T-helper 17 cell (primary cell): ENCODE data around the gene CXCR5. TPM values are rescaled to one million over a fixed set of nuclear protein-coding genes. Genes with fewer than 3 reads are reported as not detected.

Experiments used
- ATAC-seq: fragments of 150-1000 bp; cut with Tn5 transposase; 2 replicates; pipeline ENCODE4 v1.10.0; 2021; ENCODE audit warnings: mild to moderate bottlenecking, moderate library complexity
- DNase-seq, 3 donors: peaks; one replicate each; pipeline versions ENCODE4 v3.0.0 to v3.0.0-alpha.2; 2020 to 2021
- H3K9me3 ChIP-seq: one replicate; pipeline ENCODE4 v1.7.0; 2013; ENCODE audit warnings: low read length, mild to moderate bottlenecking; ENCODE audit not compliant: control insufficient read depth, poor library complexity, severe bottlenecking
- H3K27ac Mint-ChIP-seq: one replicate; pipeline ENCODE4 v1.8.0; 2022; ENCODE audit warnings: mild to moderate bottlenecking, moderate library complexity, mixed read lengths
- H3K27me3 Mint-ChIP-seq: one replicate; pipeline ENCODE4 v1.8.0; 2022; ENCODE audit warnings: mixed read lengths
- H3K36me3 Mint-ChIP-seq: one replicate; pipeline ENCODE4 v1.8.0; 2022; ENCODE audit warnings: low read depth, mixed read lengths
- H3K4me1 Mint-ChIP-seq: one replicate; pipeline ENCODE4 v1.8.0; 2022; ENCODE audit warnings: mild to moderate bottlenecking, mixed read lengths
- H3K4me3 Mint-ChIP-seq: one replicate; pipeline ENCODE4 v1.8.0; 2022; ENCODE audit warnings: mild to moderate bottlenecking, moderate library complexity, mixed read lengths
- total RNA-seq, 4 donors: library from RNA in 2 of 4; stranded (reverse) in 2 of 4; gene quantifications; one replicate each; pipeline ENCODE4 v1.2.3 and lab custom pipeline; 2022 to 2026

CXCR5 gene
- total RNA-seq, 2 donors from 2014 or later: 11.1 to 15.0 TPM

DNA sequence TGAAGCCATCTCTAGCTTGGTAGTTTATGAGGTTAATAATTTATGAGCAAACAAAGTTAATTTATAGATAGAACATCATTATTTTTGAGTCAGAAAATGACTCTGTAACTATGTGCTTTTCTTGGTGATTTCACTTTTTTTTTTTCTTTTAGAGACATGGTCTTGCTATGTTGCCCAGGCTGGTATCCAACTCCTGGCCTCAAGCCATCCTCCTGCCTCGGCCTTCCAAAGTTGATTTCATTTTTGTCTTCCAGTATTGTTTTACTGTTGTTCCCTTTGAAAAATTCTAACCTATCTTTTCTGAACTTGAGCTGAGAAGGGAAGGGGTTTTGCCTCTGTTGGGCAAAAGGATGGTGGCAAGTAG lies 706 bp upstream of the CXCR5 start:
- H3K27me3 Mint-ChIP-seq: no peaks in the 10 kb centered on the region
- ATAC-seq (no peak), DNase-seq (no peak)
- peak overlapping the region; percentile 88 for H3K4me3 Mint-ChIP-seq
- H3K9me3 ChIP-seq: no peaks in the 10 kb centered on the region
- H3K4me1 Mint-ChIP-seq: peaks cover 54% of the 10 kb centered on the region
- H3K27ac Mint-ChIP-seq: peak overlapping the region; percentile 97
- no peaks in the 10 kb centered on the region for H3K36me3 Mint-ChIP-seq

DNA sequence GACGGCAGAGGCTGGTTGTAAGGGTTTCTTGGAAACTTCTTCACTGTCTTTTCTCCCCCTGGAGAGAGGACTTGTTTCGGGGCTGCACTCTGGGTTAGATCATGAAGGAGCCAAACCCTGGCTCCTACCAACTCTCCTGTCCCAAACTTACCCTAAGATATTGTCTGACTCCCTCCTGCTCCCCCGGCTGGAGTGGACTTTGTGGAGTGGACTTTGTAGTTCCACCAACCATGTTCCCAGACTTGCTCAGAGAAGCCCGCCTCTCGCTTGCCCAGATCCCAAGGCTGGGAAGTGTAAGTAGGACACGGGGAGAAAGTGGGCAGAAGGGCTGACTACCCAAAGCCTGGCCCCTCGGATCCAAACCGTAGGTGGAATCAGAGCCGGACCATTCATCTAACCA lies 1.2 kb downstream of the CXCR5 start:
- H3K27ac Mint-ChIP-seq: peak overlapping the region; percentile 97

DNA sequence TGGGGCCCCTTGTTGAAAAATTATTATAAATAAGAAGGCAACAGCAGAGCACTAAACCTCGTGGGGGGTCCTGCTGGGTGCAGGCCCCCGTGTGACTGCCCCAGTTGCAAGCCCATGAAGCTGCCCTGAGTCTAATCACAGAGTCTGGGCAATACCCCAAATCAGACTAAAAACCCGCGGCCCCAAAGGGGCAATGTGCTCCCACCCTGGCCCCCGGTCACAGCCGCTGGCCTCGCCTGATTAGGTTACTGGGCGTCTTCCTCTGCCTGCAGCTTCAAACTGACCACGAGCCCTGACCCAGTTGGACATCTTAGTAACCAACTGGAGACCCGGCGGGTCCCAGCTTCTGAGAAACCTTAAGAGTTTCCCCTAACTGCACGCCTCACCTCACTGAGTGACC lies 1.6 kb downstream of the CXCR5 start:
- Mint-ChIP-seq H3K4me3 (peak overlapping the region; percentile 68), H3K27ac (peak overlapping the region; percentile 97), H3K36me3 (no peaks in the 10 kb centered on the region), H3K27me3 (no peaks in the 10 kb centered on the region), H3K4me1 (peaks cover 59% of the 10 kb centered on the region)
- H3K9me3 ChIP-seq: no peaks in the 10 kb centered on the region
- ATAC-seq (no peak), DNase-seq (no peak)

More for the DNA sequence above, 1.2 kb downstream of the CXCR5 start:
- Mint-ChIP-seq H3K4me1 (peaks cover 56% of the 10 kb centered on the region), H3K27me3 (no peaks in the 10 kb centered on the region), H3K36me3 (no peaks in the 10 kb centered on the region), H3K4me3 (peak overlapping the region; percentile 88)
- H3K9me3 ChIP-seq: no peaks in the 10 kb centered on the region
- DNase-seq (no peak), ATAC-seq (no peak)

DNA sequence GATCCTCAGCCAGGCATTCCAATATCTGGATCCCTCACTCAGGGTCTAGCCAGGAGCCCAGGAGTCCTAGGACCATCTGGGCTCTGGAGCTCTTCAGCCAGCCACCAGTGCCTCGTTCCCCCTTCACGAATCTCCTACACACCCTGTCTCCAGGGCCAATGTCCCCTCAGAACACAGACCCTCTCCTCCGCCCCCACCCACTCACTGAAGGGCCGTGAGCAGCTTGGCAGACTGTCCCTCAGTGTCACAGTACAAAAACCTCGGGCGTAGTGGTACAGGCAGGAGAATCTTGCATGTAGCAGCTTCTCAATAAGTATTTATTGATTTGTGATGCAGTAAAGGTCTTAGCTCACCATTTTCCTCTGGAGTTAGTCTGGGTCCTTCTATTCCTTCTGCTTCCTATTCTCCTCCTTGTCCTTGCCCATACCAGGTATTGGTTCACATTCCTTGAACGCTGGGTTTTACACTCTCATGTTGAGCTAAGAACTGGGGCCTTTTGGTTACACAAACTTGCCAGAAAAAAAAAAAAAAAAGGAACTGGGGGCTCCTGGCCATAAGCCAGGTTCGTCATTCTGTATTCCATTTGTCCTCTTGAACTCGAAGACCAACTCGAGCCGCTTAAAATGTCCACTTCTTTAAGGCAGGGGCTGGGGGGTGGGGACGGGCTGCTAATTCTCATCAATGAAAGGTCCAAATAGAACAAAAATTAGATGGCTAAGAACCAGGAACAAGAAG lies 2.3 kb downstream of the CXCR5 start:
- no peaks in the 10 kb centered on the region for H3K9me3 ChIP-seq
- H3K36me3 Mint-ChIP-seq: no peaks in the 10 kb centered on the region
- H3K4me1 Mint-ChIP-seq: peaks cover 59% of the 10 kb centered on the region
- DNase-seq: no peak
- ATAC-seq: no peak
- no peaks in the 10 kb centered on the region for H3K27me3 Mint-ChIP-seq
- H3K27ac Mint-ChIP-seq: peak overlapping the region; percentile 97
- peak overlapping the region; percentile 68 for H3K4me3 Mint-ChIP-seq

DNA sequence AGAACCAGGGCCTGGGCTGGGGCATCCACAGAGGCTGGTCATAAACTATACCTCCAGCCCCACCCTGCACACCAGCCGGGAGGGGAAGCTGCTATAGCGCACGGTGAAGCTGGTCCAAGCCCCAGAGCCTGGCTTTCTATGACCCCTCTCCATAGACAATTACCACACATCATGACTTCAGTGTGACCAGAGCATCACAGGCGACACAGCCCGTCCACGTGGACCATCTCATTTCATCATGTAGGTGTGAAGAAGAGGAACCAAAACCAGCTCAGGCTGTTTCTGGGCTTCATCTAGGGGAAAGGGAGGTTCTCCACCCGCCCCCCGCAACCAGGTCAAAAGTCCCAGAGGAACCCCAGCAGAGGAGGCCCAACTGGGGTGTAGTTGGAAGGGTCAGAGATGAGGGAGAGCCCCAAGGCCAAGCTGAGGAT lies 3.0 kb downstream of the CXCR5 start:
- peak; percentile 16 for ATAC-seq
- DNase-seq: no peak
- Mint-ChIP-seq H3K36me3 (no peaks in the 10 kb centered on the region), H3K27ac (no peak overlapping the region), H3K4me3 (peak overlapping the region; percentile 83), H3K27me3 (no peaks in the 10 kb centered on the region), H3K4me1 (peaks cover 53% of the 10 kb centered on the region)
- H3K9me3 ChIP-seq: no peaks in the 10 kb centered on the region

DNA sequence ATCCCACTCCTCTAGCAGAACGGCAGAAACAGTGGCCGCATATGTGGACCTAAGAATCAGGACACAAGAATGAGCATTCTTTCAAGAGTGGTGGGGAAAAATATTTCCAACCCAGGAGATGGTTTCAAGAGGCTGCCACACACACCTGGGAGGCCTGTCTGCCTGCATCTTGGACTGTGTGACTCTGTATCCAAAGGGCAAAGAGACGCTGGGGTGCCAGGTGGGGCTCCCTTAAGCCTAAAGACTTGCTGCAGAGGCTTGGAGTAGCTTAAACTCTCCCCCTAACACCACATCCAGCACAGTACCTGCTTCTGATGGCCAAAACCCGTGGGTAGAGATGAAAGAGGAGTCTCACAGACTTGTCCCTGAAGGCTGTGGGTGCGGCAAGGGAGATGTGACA lies 3.5 kb downstream of the CXCR5 start:
- ATAC-seq: no peak
- peak overlapping the region; percentile 83 for H3K4me3 Mint-ChIP-seq
- no peaks in the 10 kb centered on the region for H3K36me3 Mint-ChIP-seq
- H3K27ac Mint-ChIP-seq: no peak overlapping the region
- no peaks in the 10 kb centered on the region for H3K27me3 Mint-ChIP-seq
- no peaks in the 10 kb centered on the region for H3K9me3 ChIP-seq
- no peak for DNase-seq
- H3K4me1 Mint-ChIP-seq: peaks cover 57% of the 10 kb centered on the region

DNA sequence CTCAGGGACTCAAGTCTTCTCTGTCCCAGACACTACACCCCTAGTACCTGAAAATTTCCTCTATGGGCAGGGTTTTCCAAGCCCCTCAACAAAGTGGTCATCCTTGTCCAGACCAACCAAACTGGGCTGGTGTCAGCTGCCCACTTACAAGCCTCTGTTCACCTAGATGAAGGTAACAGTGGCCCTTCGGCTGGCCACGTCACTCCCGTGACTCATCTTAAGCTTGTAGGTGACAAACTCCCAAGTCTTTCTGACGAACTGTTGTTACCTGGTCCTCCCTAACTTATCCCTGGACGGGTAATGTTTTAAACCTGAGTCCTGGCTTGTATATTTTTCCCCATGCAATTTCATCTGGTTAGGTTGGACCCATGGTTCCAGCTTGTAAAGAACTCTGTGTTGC lies 4.7 kb downstream of the CXCR5 start:
- H3K36me3 Mint-ChIP-seq: no peaks in the 10 kb centered on the region
- H3K27ac Mint-ChIP-seq: peak overlapping the region; percentile 91
- DNase-seq (no peak), ATAC-seq (no peak)
- H3K27me3 Mint-ChIP-seq: no peaks in the 10 kb centered on the region
- H3K4me3 Mint-ChIP-seq: peak overlapping the region; percentile 78
- peaks cover 59% of the 10 kb centered on the region for H3K4me1 Mint-ChIP-seq
- no peaks in the 10 kb centered on the region for H3K9me3 ChIP-seq

DNA sequence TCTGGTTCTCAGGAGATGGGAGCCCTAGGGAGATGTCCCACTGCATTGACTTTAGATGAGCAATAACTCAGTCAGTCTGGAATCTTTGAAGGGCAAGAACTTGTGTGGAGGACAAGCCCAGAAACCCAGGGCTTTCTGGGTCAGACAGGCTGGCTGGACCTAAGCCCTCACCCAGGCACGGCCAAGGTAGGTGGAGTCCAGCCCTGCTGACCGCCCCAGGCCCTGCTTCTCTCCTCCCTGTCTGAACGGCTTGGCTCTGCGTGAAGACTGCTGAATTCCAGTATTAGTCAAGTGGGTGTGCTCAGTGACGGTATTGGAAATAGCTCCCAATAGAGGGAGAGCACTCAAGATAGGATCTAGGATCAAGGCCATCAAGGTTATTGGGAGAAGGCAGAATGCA lies 6.1 kb downstream of the CXCR5 start:
- no peak for DNase-seq
- H3K27me3 Mint-ChIP-seq: no peaks in the 10 kb centered on the region
- H3K4me3 Mint-ChIP-seq: no peak overlapping the region
- peak overlapping the region; percentile 99 for H3K27ac Mint-ChIP-seq
- no peak for ATAC-seq
- H3K36me3 Mint-ChIP-seq: no peaks in the 10 kb centered on the region
- H3K9me3 ChIP-seq: no peaks in the 10 kb centered on the region
- H3K4me1 Mint-ChIP-seq: peaks cover 60% of the 10 kb centered on the region

DNA sequence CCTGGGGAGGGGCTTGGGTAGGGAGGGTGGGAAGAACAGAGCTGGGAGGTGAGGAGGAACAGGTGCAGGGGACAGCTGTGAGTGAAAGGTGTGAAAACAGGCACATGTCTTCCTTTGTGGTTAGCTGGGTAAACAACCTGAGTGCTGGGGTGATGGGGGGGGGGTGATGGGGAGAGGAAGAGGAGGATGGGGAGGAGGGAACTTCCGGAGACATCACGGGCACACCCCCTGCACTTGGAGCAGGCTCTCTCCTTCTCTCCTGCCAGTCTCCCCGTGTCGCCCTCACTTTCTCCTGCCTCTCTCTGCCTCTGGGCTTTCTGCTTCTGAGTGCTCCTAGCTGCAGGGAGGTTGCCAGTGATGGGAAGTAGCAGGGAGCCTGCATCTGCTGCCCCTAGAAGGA lies 8.8 kb downstream of the CXCR5 start:
- peak in 1 of 3 donors; percentile 45 for DNase-seq
- H3K4me1 Mint-ChIP-seq: peaks cover 70% of the 10 kb centered on the region
- peak overlapping the region; percentile 99 for H3K27ac Mint-ChIP-seq
- H3K4me3 Mint-ChIP-seq: peak overlapping the region; percentile 84
- peak; percentile 56 for ATAC-seq
- no peaks in the 10 kb centered on the region for H3K9me3 ChIP-seq
- H3K36me3 Mint-ChIP-seq: no peaks in the 10 kb centered on the region
- H3K27me3 Mint-ChIP-seq: no peaks in the 10 kb centered on the region

DNA sequence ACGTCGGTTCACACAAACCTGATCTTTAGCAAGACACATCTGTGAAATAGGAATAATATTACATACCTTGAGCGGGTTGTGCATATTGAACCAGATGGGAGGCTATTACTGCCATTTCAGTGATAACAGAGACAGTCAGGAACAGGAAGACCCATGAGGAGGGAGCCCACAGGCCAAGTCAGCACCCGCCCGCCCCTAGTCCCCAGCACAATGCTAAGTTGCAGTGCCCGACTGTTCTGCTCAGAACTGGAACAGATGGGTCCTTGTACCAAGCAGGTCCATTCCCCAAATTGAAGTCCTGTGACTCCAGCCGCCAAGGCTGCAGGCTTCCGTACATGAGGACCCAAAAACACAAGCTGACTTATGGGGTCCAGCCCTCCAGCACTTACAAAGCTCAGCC lies 9.3 kb downstream of the CXCR5 start:
- Mint-ChIP-seq H3K36me3 (no peaks in the 10 kb centered on the region), H3K4me1 (peaks cover 71% of the 10 kb centered on the region), H3K27ac (peak overlapping the region; percentile 99), H3K4me3 (peak overlapping the region; percentile 84), H3K27me3 (no peaks in the 10 kb centered on the region)
- DNase-seq: no peak
- H3K9me3 ChIP-seq: no peaks in the 10 kb centered on the region
- ATAC-seq: peak; percentile 4

DNA sequence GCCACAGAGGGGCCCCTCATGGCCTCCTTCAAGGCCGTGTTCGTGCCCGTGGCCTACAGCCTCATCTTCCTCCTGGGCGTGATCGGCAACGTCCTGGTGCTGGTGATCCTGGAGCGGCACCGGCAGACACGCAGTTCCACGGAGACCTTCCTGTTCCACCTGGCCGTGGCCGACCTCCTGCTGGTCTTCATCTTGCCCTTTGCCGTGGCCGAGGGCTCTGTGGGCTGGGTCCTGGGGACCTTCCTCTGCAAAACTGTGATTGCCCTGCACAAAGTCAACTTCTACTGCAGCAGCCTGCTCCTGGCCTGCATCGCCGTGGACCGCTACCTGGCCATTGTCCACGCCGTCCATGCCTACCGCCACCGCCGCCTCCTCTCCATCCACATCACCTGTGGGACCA lies 10.0 kb downstream of the CXCR5 start:
- no peaks in the 10 kb centered on the region for H3K36me3 Mint-ChIP-seq
- no peak for ATAC-seq
- H3K9me3 ChIP-seq: no peaks in the 10 kb centered on the region
- peak overlapping the region; percentile 99 for H3K27ac Mint-ChIP-seq
- no peak for DNase-seq
- H3K4me3 Mint-ChIP-seq: peak overlapping the region; percentile 58
- no peaks in the 10 kb centered on the region for H3K27me3 Mint-ChIP-seq
- H3K4me1 Mint-ChIP-seq: peaks cover 66% of the 10 kb centered on the region

DNA sequence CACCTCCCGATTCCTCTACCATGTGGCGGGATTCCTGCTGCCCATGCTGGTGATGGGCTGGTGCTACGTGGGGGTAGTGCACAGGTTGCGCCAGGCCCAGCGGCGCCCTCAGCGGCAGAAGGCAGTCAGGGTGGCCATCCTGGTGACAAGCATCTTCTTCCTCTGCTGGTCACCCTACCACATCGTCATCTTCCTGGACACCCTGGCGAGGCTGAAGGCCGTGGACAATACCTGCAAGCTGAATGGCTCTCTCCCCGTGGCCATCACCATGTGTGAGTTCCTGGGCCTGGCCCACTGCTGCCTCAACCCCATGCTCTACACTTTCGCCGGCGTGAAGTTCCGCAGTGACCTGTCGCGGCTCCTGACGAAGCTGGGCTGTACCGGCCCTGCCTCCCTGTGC lies 10.5 kb downstream of the CXCR5 start:
- no peaks in the 10 kb centered on the region for H3K9me3 ChIP-seq
- ATAC-seq (no peak), DNase-seq (no peak)
- Mint-ChIP-seq H3K4me1 (peaks cover 63% of the 10 kb centered on the region), H3K36me3 (no peaks in the 10 kb centered on the region), H3K27me3 (no peaks in the 10 kb centered on the region), H3K4me3 (peak overlapping the region; percentile 58), H3K27ac (peak overlapping the region; percentile 99)

DNA sequence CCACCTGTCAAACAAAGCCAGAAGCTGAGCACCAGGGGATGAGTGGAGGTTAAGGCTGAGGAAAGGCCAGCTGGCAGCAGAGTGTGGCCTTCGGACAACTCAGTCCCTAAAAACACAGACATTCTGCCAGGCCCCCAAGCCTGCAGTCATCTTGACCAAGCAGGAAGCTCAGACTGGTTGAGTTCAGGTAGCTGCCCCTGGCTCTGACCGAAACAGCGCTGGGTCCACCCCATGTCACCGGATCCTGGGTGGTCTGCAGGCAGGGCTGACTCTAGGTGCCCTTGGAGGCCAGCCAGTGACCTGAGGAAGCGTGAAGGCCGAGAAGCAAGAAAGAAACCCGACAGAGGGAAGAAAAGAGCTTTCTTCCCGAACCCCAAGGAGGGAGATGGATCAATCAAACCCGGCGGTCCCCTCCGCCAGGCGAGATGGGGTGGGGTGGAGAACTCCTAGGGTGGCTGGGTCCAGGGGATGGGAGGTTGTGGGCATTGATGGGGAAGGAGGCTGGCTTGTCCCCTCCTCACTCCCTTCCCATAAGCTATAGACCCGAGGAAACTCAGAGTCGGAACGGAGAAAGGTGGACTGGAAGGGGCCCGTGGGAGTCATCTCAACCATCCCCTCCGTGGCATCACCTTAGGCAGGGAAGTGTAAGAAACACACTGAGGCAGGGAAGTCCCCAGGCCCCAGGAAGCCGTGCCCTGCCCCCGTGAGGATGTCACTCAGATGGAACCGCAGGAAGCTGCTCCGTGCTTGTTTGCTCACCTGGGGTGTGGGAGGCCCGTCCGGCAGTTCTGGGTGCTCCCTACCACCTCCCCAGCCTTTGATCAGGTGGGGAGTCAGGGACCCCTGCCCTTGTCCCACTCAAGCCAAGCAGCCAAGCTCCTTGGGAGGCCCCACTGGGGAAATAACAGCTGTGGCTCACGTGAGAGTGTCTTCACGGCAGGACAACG lies 11.7 kb downstream of the CXCR5 start:
- H3K36me3 Mint-ChIP-seq: no peaks in the 10 kb centered on the region
- ATAC-seq (peak; percentile 88), DNase-seq (peak; percentile 56 to 70 (median 69))
- H3K27me3 Mint-ChIP-seq: no peaks in the 10 kb centered on the region
- peak overlapping the region; percentile 99 for H3K27ac Mint-ChIP-seq
- no peaks in the 10 kb centered on the region for H3K9me3 ChIP-seq
- peaks cover 58% of the 10 kb centered on the region for H3K4me1 Mint-ChIP-seq
- H3K4me3 Mint-ChIP-seq: peak overlapping the region; percentile 85
